Epithelial cell of proximal tubule (primary cell): Measurements from ENCODE around the gene ZNF474. TPM values are rescaled to one million over a fixed set of nuclear protein-coding genes. Genes with fewer than 3 reads are reported as not detected.

ENCODE experiments used
- DNase-seq: peaks from one replicate; pipeline ENCODE4 v3.0.0-alpha.2; 2011; ENCODE audit warnings: low read depth
- H3K4me3 ChIP-seq: 2 replicates; pipeline ENCODE4 v1.5.1; 2011; ENCODE audit warnings: low read depth, mild to moderate bottlenecking, low read length
- total RNA-seq: library from RNA; depleted of rRNA; stranded (reverse); fragments of >200 nt; gene quantifications from 2 replicates; pipeline ENCODE4 v1.2.3, GENCODE V29; 2015
- TF ChIP-seq, protein P1 (sequence below): conservative IDR thresholded peaks from 2 replicates; pipeline ENCODE4 v1.5.1; 2012; ENCODE audit warnings: low read depth, mild to moderate bottlenecking, low read length

The ZNF474 gene
- total RNA-seq, 1 donor from 2014 or later, result not detected

DNA sequence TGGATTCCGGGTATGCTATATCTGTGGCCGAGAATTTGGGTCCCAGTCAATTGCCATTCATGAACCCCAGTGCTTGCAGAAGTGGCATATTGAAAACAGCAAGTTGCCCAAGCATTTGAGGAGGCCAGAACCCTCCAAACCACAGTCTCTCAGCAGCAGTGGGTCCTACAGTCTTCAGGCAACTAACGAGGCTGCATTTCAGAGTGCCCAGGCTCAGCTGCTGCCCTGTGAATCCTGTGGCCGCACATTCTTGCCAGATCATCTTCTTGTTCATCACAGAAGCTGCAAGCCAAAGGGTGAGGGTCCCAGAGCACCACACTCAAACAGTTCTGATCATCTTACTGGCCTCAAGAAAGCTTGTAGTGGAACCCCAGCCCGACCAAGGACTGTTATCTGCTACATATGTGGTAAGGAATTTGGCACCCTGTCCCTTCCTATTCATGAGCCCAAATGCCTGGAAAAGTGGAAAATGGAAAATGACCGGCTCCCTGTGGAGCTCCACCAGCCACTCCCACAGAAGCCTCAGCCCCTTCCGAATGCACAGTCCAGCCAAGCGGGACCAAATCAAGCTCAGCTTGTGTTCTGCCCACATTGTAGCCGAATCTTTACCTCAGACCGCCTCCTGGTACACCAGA is 23.0 kb downstream of the ZNF474 start:
- no peak overlapping the region for H3K4me3 ChIP-seq
- TF ChIP-seq, protein P1, sequence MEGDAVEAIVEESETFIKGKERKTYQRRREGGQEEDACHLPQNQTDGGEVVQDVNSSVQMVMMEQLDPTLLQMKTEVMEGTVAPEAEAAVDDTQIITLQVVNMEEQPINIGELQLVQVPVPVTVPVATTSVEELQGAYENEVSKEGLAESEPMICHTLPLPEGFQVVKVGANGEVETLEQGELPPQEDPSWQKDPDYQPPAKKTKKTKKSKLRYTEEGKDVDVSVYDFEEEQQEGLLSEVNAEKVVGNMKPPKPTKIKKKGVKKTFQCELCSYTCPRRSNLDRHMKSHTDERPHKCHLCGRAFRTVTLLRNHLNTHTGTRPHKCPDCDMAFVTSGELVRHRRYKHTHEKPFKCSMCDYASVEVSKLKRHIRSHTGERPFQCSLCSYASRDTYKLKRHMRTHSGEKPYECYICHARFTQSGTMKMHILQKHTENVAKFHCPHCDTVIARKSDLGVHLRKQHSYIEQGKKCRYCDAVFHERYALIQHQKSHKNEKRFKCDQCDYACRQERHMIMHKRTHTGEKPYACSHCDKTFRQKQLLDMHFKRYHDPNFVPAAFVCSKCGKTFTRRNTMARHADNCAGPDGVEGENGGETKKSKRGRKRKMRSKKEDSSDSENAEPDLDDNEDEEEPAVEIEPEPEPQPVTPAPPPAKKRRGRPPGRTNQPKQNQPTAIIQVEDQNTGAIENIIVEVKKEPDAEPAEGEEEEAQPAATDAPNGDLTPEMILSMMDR, result no peak
- no peak for DNase-seq

DNA sequence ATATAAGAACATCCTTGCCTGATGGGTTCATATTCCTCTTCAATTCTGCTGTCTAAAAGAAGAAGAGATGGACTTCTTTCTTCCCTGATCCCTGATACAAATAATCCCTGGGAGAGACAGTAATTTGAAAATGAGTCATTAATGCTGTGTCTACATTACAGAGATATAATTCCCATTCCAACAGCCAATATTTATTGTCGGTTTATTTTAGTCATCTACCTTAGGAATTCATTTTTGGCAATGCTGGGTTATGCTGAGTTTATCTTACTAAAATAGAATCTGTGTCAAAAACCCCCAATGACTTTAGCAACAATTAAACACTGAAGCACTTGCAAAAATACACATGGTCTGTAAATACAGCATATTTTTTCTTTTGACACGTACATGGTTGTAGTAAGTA is 23.9 kb downstream of the ZNF474 start:
- no peak overlapping the region for H3K4me3 ChIP-seq
- TF ChIP-seq, protein P1, result no peak
- DNase-seq, result no peak

DNA sequence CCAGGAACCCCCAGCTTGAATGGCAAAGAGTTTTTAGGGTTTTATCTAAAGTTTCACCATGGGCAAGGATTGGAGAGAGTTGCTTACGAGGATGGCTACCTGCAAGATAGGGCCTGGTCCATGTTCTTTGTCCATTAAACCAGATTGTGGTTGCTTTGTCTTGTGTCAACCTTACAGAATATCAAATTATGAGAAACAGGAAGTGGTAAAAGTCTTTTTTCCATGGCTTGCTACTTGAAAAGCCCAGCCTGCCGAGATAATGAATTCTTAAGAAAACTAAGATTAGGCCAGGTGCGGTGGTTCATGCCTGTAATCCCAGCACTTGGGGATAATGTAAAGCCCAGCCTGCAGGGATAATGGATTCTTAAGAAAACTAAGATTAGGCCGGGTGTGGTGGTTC is 24.4 kb downstream of the ZNF474 start:
- TF ChIP-seq, protein P1, result no peak
- H3K4me3 ChIP-seq, result no peak overlapping the region
- DNase-seq, result no peak

- TF ChIP-seq, protein P1, result no peak
- H3K4me3 ChIP-seq, result no peak overlapping the region
- no peak for DNase-seq
These were observed 25.1 kb downstream of the ZNF474 start for GRCh38 chr5:122154491-122154890.

DNA sequence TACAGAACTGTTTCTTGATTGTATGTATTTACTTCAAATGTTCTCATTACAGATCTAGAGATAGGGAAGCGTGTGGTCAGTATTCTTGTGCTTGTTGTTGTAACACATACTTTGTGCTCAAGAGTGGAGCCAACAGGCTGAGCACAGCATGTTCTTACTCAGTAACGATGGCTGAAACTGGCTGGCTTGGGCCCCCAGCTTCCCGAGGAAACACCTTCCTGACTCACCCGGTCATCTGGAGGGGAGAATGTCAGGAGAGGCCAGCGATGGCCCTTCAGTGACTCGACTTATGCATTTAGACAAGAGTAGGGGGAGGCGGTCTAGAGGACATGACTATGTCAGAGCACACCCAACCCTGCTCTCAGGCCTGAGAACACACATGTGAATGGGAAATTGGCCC is 25.6 kb downstream of the ZNF474 start:
- H3K4me3 ChIP-seq, result no peak overlapping the region
- TF ChIP-seq, protein P1, result no peak
- no peak for DNase-seq

DNA sequence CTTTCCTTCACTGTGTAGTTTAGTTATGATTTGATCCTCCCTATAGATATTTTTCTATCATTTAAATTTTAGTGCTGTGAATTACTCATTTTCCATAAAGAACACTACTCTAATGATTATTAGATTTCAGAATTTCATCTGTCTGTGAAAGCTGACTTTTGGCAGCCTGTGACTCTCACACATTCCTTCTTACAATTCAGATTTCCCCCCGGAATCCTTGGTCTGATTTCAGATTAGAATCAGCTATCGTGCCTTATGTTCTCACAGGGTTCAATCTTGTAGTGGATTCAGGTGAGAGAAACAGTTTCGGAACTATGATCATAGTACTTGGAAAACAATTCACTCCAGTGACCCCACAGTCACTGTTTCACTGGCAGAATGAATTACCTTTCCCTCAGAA is 26.2 kb downstream of the ZNF474 start:
- TF ChIP-seq, protein P1, result no peak
- DNase-seq, result no peak
- H3K4me3 ChIP-seq, result no peak overlapping the region

GRCh38 chr5:122156724-122157325 is 27.5 kb downstream of the ZNF474 start:
- no peak for DNase-seq
- TF ChIP-seq, protein P1, result peak; percentile 71
- H3K4me3 ChIP-seq, result no peak overlapping the region
